Lower lobe of right lung (tissue), 2 donors: ENCODE measurements around the gene NFKB1. TPM values are rescaled to one million over a fixed set of nuclear protein-coding genes. Genes with fewer than 3 reads are reported as not detected.
A peak's percentile ranks its signal among the peaks of the same experiment; 100 is the strongest.

ENCODE experiments used
- ATAC-seq, 2 donors: fragments of 200-7000 bp; cut with Tn5 transposase; one replicate each; pipeline ENCODE4 v1.9.1; 2020 to 2022; ENCODE audit warnings: mild to moderate bottlenecking in 2 of 2, moderate library complexity in 2 of 2
- DNase-seq: peaks from one replicate; pipeline ENCODE4 v3.0.0-alpha.2; 2020
- H3K27ac ChIP-seq: fragments of 200-600 bp; one replicate; pipeline ENCODE4 v1.8.0; 2022
- H3K27me3 ChIP-seq: fragments of 200-600 bp; one replicate; pipeline ENCODE4 v1.8.0; 2022; ENCODE audit warnings: low read depth
- H3K36me3 ChIP-seq: fragments of 200-600 bp; one replicate; pipeline ENCODE4 v1.8.0; 2022; ENCODE audit warnings: mild to moderate bottlenecking
- H3K4me1 ChIP-seq: fragments of 200-600 bp; one replicate; pipeline ENCODE4 v1.8.0; 2022
- H3K4me3 ChIP-seq: fragments of 200-600 bp; one replicate; pipeline ENCODE4 v1.8.0; 2022; ENCODE audit warnings: mild to moderate bottlenecking
- H3K9me3 ChIP-seq: fragments of 200-600 bp; one replicate; pipeline ENCODE4 v1.8.0; 2022
- intact Hi-C: fragments of 100-400 bp; cut with DNase I; formaldehyde crosslinking; loops from one replicate; pipeline ENCODE4 v1.11.0; 2022
- total RNA-seq: library from RNA; stranded (reverse); fragmentation: NEBNext Ultra II Directional; extraction: Animal tissue kit (Norgen Biotek cat#: 25700); gene quantifications from one replicate; pipeline ENCODE4 v1.2.1, GENCODE V29; 2021
- TF ChIP-seq, protein P1 (sequence below): fragments of 200-600 bp; IDR thresholded peaks from one replicate; pipeline ENCODE4 v1.8.0; 2022; ENCODE audit warnings: antibody characterized with exemption, mild to moderate bottlenecking
- donor health status: DM: no; HTN: yes; CAD: no; lungs with severe emphysema.

NFKB1 gene
- total RNA-seq, 1 donor from 2014 or later = 48.9 TPM

DNA sequence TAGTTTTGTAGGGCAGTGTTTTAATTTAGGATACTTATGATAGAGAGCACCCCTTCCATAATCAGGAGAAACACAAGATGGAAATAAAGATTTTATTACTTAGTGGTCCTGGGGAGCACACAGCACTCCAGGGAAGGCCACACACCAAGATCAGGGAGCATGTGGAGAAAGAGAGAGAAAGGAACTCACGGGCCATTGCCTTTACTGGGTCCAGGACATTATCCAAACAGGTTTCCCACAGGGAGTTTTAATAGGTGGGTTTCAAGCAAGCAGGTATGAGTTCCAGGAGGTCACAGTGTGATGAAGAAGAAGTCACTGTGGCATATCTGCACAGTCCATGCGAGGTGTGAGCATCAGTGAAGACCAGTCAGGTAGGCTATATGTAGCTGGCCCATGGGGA lies 46.8 kb downstream of the NFKB1 start:
- no peak overlapping the region for H3K4me3 ChIP-seq
- no peaks in the 10 kb centered on the region for H3K27me3 ChIP-seq
- intact Hi-C loops = no loop called here
- no peak overlapping the region for H3K27ac ChIP-seq
- TF ChIP-seq, protein P1, sequence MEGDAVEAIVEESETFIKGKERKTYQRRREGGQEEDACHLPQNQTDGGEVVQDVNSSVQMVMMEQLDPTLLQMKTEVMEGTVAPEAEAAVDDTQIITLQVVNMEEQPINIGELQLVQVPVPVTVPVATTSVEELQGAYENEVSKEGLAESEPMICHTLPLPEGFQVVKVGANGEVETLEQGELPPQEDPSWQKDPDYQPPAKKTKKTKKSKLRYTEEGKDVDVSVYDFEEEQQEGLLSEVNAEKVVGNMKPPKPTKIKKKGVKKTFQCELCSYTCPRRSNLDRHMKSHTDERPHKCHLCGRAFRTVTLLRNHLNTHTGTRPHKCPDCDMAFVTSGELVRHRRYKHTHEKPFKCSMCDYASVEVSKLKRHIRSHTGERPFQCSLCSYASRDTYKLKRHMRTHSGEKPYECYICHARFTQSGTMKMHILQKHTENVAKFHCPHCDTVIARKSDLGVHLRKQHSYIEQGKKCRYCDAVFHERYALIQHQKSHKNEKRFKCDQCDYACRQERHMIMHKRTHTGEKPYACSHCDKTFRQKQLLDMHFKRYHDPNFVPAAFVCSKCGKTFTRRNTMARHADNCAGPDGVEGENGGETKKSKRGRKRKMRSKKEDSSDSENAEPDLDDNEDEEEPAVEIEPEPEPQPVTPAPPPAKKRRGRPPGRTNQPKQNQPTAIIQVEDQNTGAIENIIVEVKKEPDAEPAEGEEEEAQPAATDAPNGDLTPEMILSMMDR = no peak
- peaks cover 13% of the 10 kb centered on the region for H3K36me3 ChIP-seq
- no peak for DNase-seq
- ATAC-seq = no peak
- peaks cover 12% of the 10 kb centered on the region for H3K4me1 ChIP-seq
- H3K9me3 ChIP-seq = no peaks in the 10 kb centered on the region

DNA sequence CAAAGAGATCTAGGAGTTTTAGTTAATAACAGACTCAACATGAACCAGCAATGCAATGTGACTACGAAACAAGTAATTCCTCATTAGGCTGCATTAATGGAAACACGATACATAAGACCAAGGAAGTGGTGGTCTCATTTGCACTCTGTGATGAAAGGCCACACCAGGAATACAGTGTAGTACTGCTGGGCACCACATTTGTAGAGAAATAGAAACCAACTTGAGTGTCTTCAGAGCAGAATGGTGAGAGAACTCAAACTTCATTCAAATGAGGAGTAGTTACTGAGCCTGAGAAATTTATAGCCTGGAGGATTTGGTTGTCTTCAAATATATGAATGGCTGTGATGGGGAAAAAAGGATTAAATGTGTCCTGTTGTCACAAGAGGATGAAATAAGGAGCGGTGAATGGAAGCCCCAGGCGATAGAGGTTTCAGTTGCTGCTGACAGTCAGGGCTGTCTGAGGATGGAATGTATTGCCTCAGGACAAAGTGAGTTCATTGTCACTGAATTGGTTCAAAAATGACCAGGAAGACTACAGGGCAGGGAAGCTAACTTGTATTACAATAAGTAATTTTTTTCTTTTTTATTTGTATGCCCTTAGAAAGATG lies 50.9 kb downstream of the NFKB1 start:
- H3K9me3 ChIP-seq = no peaks in the 10 kb centered on the region
- no peak for ATAC-seq

DNA sequence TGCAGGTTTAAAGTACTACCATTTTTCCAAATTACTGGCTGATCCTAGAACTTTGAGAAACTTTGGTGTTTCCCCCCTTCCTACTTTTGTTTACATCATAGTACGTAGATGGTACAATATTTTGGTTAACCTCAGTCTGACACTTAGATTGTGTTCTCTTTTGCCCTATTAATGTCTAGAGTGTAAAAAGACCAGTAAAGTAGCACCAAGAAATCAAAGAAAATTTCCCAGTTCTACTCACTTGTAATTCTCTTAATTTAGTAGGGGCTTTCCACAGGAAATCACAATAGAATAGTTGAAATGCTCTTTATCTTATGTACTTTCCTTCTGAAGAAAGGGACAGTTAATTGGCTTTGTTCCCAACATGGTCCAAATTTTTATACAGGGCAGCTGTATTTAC lies 51.6 kb downstream of the NFKB1 start:
- H3K4me1 ChIP-seq = peaks cover 24% of the 10 kb centered on the region
- no peaks in the 10 kb centered on the region for H3K9me3 ChIP-seq
- H3K27ac ChIP-seq = no peak overlapping the region
- H3K27me3 ChIP-seq = no peaks in the 10 kb centered on the region
- intact Hi-C loops = no loop called here
- no peaks in the 10 kb centered on the region for H3K36me3 ChIP-seq
- no peak overlapping the region for H3K4me3 ChIP-seq
- DNase-seq = no peak
- TF ChIP-seq, protein P1 = no peak
- peak in 1 of 2 donors; percentile 10 for ATAC-seq

More for the DNA sequence above, 50.9 kb downstream of the NFKB1 start:
- H3K27me3 ChIP-seq = no peaks in the 10 kb centered on the region
- H3K36me3 ChIP-seq = no peaks in the 10 kb centered on the region
- no peak for DNase-seq
- TF ChIP-seq, protein P1 = no peak
- H3K27ac ChIP-seq = no peak overlapping the region
- intact Hi-C loops = no loop called here
- H3K4me1 ChIP-seq = peaks cover 19% of the 10 kb centered on the region
- H3K4me3 ChIP-seq = no peak overlapping the region

DNA sequence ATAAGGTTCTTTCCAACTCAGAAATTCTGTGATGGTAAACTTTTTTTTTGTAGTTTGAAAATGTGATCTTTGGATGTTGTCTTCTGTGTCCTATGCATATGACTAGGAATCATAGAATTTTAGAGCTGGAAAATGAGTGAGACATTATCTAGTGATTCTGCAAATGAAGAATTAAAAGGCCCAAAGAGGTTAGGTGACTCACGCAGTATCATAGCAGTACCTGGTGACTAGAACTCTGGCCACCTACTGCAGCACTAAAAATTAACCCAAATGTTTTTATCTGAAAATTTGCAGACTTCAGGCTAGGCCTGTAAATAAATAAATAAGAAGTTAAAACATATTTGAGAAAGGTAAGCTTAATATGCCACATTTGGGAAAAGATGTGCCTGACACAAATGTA lies 52.8 kb downstream of the NFKB1 start:
- H3K27me3 ChIP-seq = no peaks in the 10 kb centered on the region
- no peak overlapping the region for H3K27ac ChIP-seq
- intact Hi-C loops = no loop called here
- TF ChIP-seq, protein P1 = no peak
- ATAC-seq = no peak
- H3K36me3 ChIP-seq = no peaks in the 10 kb centered on the region
- peaks cover 24% of the 10 kb centered on the region for H3K4me1 ChIP-seq
- no peak for DNase-seq
- no peak overlapping the region for H3K4me3 ChIP-seq
- H3K9me3 ChIP-seq = no peaks in the 10 kb centered on the region

DNA sequence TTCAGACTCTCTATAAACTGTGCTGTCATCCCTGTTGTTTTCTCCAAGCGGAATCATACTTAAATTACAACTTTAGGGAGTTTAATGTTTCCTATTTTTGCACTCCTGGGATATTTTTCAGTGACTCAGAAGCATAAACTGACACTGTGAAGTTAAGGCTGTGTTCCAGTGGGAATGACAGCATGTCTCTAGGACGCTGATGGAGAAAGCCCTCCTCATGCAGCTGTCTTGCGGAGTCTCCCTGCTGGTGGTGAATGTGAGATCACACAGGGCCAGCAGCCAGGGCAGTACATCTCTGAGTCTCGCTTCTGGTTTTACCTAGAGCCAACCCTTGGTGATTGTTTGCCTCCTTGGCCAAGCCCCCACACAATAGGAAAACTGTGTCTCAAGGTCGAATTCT lies 53.3 kb downstream of the NFKB1 start:
- peaks cover 25% of the 10 kb centered on the region for H3K4me1 ChIP-seq
- H3K36me3 ChIP-seq = no peaks in the 10 kb centered on the region
- intact Hi-C loops = no loop called here
- H3K27me3 ChIP-seq = no peaks in the 10 kb centered on the region
- TF ChIP-seq, protein P1 = no peak
- ATAC-seq (peak; percentile 38 to 56), DNase-seq (no peak)
- no peaks in the 10 kb centered on the region for H3K9me3 ChIP-seq
- H3K27ac ChIP-seq = peak overlapping the region; percentile 9
- no peak overlapping the region for H3K4me3 ChIP-seq
